Gastrocnemius medialis (tissue), 4 donors: ENCODE results near the gene RANBP2.
"Not testable (repeated sequence)": the region's sequence is repeated elsewhere in the genome, so short reads cannot be mapped to it uniquely, and the experiment has no call there.

Experiments used
- POLR2A ChIP-seq, 2 donors: fragments of 450-650 bp; IDR thresholded peaks; one replicate each; pipeline ENCODE4 v1.6.1; 2017; ENCODE audit warnings: antibody characterized with exemption in 2 of 2, mild to moderate bottlenecking in 2 of 2, moderate library complexity in 2 of 2
- TF ChIP-seq, protein P1 (sequence below), 5 experiments: fragments of 450-650 bp in 3 of 5; fragments of 200-600 bp in 2 of 5; sonication (generic) in 2 of 5; IDR thresholded peaks in 4 of 5; conservative IDR thresholded peaks in 1 of 5; 1 replicate in 4 of 5; 2 replicates in 1 of 5; pipeline ENCODE4 v1.5.1; 2016 to 2019; ENCODE audit warnings: antibody characterized with exemption in 5 of 5, mild to moderate bottlenecking in 3 of 5, moderate library complexity in 3 of 5

DNA sequence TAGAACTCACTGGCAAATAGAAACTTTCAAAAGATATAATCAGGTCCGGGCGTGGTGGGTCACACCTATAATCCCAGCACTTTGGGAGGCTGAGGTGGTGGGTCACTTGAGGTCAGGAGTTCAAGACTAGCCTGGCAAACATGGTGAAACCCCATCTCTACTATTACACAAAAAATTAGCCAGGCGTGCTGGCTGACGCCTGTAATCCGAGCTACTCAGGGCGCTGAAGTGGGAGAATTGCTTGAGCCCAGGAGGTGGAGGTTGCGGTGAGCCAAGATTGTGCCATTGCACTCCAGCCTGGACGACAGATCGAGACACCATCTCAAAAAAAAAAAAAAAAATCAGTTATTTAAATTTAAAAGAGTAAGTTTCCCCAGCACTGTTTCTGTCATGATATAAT, 38.7 kb downstream of the RANBP2 start:
- TF ChIP-seq, protein P1, sequence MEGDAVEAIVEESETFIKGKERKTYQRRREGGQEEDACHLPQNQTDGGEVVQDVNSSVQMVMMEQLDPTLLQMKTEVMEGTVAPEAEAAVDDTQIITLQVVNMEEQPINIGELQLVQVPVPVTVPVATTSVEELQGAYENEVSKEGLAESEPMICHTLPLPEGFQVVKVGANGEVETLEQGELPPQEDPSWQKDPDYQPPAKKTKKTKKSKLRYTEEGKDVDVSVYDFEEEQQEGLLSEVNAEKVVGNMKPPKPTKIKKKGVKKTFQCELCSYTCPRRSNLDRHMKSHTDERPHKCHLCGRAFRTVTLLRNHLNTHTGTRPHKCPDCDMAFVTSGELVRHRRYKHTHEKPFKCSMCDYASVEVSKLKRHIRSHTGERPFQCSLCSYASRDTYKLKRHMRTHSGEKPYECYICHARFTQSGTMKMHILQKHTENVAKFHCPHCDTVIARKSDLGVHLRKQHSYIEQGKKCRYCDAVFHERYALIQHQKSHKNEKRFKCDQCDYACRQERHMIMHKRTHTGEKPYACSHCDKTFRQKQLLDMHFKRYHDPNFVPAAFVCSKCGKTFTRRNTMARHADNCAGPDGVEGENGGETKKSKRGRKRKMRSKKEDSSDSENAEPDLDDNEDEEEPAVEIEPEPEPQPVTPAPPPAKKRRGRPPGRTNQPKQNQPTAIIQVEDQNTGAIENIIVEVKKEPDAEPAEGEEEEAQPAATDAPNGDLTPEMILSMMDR (IDR thresholded peaks at IDR 0.05 in 4 of 5, conservative IDR thresholded peaks at IDR 0.05 in 1 of 5), result not testable (repeated sequence)
- TF ChIP-seq POLR2A (IDR thresholded peaks at IDR 0.05), result not testable (repeated sequence)
